ENCODE measurements around the gene MAGI1.
"Not testable (repeated sequence)": the region's sequence is repeated elsewhere in the genome, so short reads cannot be mapped to it uniquely, and the experiment has no call there.

MAGI1 gene

GRCh38 chr3:65578861-65579260 lies 459.9 kb downstream of the MAGI1 start:
- no peak for DNase-seq

GRCh38 chr3:65577843-65578430 lies 460.8 kb downstream of the MAGI1 start:
- no peak for DNase-seq

- DNase-seq = no peak
Measured at GRCh38 chr3:65576966-65577365, 461.8 kb downstream of the MAGI1 start.

- no peak for DNase-seq
Measured at GRCh38 chr3:65576228-65576627, 462.5 kb downstream of the MAGI1 start.

GRCh38 chr3:65575376-65575840 lies 463.3 kb downstream of the MAGI1 start:
- no peak for DNase-seq

GRCh38 chr3:65573548-65574116 lies 465.1 kb downstream of the MAGI1 start:
- no peak for DNase-seq

- DNase-seq = no peak
Measured at GRCh38 chr3:65572175-65572777, 466.4 kb downstream of the MAGI1 start.

GRCh38 chr3:65569845-65570405 lies 468.8 kb downstream of the MAGI1 start:
- DNase-seq = no peak

- DNase-seq = no peak
Measured at GRCh38 chr3:65569129-65569528, 469.6 kb downstream of the MAGI1 start.

GRCh38 chr3:65568497-65568896 lies 470.2 kb downstream of the MAGI1 start:
- no peak for DNase-seq

GRCh38 chr3:65565744-65566143 lies 473.0 kb downstream of the MAGI1 start:
- DNase-seq = not testable (repeated sequence)

GRCh38 chr3:65564483-65564882 lies 474.2 kb downstream of the MAGI1 start:
- DNase-seq = no peak

GRCh38 chr3:65563861-65564260 lies 474.9 kb downstream of the MAGI1 start:
- DNase-seq = no peak

- DNase-seq = no peak
Measured at GRCh38 chr3:65562447-65562846, 476.3 kb downstream of the MAGI1 start.

- DNase-seq = no peak
Measured at GRCh38 chr3:65561617-65562016, 477.1 kb downstream of the MAGI1 start.

- DNase-seq = no peak
Measured at GRCh38 chr3:65560901-65561300, 477.8 kb downstream of the MAGI1 start.

- DNase-seq = no peak
Measured at GRCh38 chr3:65560133-65560532, 478.6 kb downstream of the MAGI1 start.

- DNase-seq = no peak
Measured at GRCh38 chr3:65559643-65560042, 479.1 kb downstream of the MAGI1 start.

GRCh38 chr3:65558826-65559225 lies 479.9 kb downstream of the MAGI1 start:
- no peak for DNase-seq

GRCh38 chr3:65557899-65558564 lies 480.7 kb downstream of the MAGI1 start:
- DNase-seq = no peak

- no peak for DNase-seq
Measured at GRCh38 chr3:65556934-65557577, 481.7 kb downstream of the MAGI1 start.

GRCh38 chr3:65552434-65552833 lies 486.3 kb downstream of the MAGI1 start:
- DNase-seq = no peak

- no peak for DNase-seq
Measured at GRCh38 chr3:65551945-65552344, 486.8 kb downstream of the MAGI1 start.
